Raji (cell line): Measurements from ENCODE around the gene TXNDC5.

Source experiments
- POLR2A ChIP-seq: IDR thresholded peaks from 2 replicates; pipeline ENCODE4 v1.6.1; 2011; ENCODE audit warnings: low read depth, low read length, control low read depth; ENCODE audit not compliant: insufficient read depth

The TXNDC5 gene

GRCh38 chr6:7905416-7905815, 5.2 kb downstream of the TXNDC5 start:
- TF ChIP-seq POLR2A = no peak

DNA sequence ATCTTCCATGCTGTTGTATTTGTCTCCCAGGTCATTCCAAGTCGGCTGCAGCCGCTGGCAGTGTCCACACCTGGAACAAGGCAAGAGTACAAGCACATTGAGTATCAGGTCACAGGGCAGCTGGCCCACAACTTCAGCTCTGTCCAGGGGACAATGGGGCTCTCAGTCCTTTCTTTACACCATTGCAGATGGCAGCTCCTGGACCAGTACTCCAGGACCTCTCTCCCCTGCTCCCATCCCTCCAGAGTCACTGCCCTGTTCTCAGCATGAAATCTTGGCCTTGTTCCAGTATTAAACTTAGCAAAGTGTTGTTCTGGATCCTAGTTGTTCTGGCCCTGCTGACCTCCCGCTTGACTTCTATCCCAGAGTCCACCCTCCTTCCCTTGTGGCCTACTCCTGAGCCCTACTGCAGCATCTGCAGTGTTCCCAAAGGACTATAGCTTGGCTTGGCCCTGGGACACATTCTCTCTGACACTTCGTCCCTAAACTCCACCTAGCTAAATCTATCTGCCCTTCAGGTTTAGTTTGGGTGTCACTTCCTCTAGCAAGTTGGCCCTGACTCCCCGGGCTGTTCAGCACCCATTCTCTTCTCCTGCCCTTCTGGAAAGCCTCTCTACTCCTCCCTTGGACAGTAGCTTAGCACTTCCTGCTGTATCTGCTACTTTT, 5.8 kb downstream of the TXNDC5 start:
- TF ChIP-seq POLR2A = no peak

DNA sequence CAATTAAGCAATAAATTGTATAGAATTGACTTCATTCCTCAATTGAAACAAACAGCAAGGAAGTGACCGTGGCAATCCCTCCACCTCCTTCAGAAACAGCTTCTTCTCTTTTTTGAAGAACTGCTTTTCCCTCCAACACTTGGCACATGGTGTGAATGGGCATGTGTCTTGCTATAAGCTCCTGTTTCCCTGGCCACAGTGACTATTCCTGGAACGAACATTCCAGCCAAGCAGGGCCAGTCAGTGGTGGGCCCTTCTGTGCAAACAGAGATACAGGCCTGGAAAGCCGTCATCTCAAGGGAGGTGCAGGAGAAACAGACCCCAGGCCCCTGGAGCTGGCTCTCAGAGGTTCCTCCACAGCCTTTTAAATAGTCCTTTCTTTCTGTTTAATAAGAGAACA, 6.9 kb downstream of the TXNDC5 start:
- TF ChIP-seq POLR2A = no peak

DNA sequence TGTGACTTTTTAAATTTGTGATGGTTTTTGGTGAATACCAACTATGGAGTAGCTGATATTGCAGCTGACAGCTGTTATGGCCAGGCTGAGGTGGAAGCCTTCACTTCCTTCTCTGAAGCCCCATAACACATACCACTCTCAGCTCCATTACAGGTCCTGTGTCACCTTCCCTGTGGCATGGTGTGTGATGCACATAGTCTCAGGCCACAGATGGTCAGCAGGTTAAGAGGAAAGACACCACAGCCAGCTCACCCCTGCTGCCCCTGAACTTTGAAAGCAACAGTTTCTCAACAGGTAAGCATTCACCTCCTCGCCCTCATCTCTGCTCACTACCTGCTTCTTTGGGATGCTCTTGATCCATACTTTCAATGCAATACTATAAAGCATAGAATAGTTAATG, 7.7 kb downstream of the TXNDC5 start:
- no peak for TF ChIP-seq POLR2A

DNA sequence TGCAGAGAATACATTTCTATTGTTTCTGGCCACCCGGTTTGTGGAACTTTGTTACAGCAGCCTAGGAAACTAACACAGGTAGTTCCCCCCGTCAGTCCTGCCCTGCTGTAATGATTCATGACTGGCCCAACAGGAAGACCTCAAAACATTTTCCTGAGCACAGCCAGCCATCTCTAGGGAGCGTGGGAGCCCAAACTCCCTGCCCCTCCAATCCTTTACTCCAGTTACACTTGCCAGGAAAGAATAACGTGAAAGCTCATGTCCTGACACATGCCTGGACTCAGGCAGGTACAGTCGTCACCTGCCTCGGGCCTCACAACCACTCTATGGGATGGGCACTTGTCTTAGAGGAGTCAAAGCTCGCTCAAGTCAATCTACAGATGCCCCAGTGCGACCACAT, 8.4 kb downstream of the TXNDC5 start:
- TF ChIP-seq POLR2A = no peak

DNA sequence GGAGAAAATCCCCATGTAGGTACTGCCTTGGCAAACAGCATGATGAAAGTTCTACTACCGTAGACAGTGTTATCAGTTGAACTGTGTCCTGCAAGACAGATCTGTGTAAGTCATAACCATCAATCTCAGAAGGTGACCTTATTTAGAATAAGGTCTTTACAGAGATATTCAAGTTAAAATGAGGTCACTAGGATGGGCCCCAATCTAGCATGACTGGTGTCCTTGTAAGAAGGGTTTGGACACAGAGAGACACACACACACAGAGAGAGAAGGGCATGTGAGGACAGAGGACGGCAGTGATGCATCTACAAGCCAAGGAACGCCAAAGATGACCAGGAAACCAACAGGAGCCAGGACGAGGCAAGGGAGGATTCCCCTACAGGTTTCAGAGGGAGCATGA, 8.8 kb downstream of the TXNDC5 start:
- TF ChIP-seq POLR2A = no peak

DNA sequence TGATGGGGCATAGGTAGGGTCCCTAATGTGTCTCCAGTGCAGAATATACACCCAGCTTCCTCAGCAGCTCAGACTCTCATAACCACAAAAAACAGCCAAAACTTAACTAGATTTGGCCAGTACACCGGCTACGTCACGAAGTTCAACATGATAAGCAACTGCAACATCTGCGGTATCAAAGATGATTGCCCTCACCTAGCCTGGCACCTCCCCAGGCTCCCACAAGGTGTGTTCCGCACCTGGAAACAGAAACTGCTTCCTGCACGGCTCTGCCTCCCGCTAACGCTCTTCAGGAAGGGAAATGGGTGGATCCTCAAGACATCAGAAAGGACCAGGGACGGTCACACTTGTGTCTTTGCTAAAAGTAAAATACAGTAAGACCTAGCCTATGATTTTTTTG, 9.5 kb downstream of the TXNDC5 start:
- TF ChIP-seq POLR2A = no peak

DNA sequence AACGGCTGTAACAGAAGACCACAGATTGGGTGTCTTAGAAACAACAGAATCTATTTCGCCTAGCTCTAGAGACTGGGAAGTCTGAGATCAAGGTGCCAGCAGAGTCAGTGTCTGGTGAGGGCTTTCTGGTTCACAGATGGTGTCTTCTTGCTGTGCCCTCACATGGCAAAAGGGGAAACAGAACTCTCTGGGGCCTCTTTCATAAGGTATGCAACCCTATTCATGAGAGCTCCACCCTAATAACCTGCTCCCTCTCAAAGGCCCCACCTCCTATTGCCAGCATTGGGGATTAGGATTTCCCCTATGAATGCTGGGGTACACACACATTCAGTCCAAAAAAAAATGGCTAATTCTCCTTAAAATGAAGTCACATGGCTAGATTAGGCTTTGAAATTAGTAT, 10.0 kb downstream of the TXNDC5 start:
- no peak for TF ChIP-seq POLR2A

DNA sequence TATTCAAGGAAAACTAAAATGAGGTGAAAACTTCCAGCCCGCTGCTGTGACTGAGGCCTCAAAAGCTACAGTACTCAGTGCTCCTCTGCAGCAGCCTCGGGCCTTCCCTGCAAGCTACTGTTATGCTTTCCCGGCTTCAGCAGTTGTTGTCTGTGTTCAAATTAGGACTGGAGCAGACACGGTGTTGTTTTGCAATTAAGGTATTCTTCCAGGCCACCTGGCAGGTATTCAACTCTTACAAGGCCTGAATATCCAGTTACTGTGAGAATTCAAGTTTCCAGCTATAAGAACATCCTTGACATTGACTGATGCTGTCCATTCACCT, 10.7 kb downstream of the TXNDC5 start:
- no peak for TF ChIP-seq POLR2A

- TF ChIP-seq POLR2A = no peak
Observed at GRCh38 chr6:7899101-7899888, 11.3 kb downstream of the TXNDC5 start.

GRCh38 chr6:7897461-7898192, 13.0 kb downstream of the TXNDC5 start:
- TF ChIP-seq POLR2A = no peak

DNA sequence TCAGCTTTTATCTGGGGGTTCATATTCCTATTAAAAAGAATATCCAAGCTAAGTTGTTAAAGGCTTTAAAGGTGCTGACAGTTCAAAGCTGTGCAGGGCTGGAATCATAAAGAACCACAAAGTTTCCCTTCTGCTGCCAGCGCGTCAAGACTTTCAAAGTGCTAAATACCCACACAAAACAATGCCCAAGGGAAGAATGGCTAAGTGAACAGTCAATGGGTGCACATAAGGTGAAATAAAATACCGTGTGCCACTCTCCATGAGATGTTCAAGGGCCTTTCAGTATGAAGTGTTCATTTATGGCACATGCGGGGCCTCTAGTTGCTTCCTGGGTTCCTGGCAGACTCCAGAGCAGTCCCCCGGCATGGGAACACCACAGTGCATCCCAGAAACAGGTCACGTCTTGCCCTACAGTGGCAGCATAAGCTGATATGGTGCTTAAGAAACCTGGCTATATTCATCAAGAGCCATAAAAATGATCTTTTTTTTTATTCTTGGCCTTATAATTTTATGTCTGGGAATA, 14.1 kb downstream of the TXNDC5 start:
- no peak for TF ChIP-seq POLR2A

- TF ChIP-seq POLR2A = no peak
Observed at GRCh38 chr6:7895125-7895423, 15.5 kb downstream of the TXNDC5 start.

GRCh38 chr6:7894262-7895124, 16.1 kb downstream of the TXNDC5 start:
- TF ChIP-seq POLR2A = no peak

DNA sequence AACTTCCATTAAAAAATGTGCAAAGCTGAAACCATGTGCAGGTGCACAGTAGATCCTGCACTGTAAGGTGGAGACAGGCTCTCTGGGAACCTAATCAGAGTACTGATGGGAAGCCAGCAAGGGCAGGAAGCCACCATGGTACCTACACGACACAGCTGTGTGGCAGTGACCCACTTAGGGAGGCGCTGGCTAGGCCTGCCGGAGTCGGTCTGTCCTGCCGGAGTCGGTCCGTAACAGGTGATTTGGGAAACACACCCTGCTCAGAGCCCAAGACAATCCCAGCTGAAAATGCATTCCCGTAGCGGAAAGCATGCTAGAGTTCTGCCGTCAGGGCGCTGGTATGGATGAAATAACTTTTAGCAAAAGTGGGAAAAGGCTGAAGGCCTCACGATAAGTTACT, 17.2 kb downstream of the TXNDC5 start:
- TF ChIP-seq POLR2A = no peak
